Bronchial epithelial cell (primary cell): Measurements from ENCODE around the gene KLHL40. TPM values are rescaled to one million over a fixed set of nuclear protein-coding genes. Genes with fewer than 3 reads are reported as not detected.

Source experiments
- DNase-seq: peaks from one replicate; pipeline ENCODE4 v3.0.0-alpha.2; 2010; ENCODE audit warnings: low read depth
- FAIRE-seq: peaks from 2 replicates; lab custom pipeline; 2011; peaks lifted over from hg19 to GRCh38; lab: Jason Lieb, UNC
- H3K27me3 ChIP-seq: 2 replicates; pipeline ENCODE4 v1.5.1; 2011; ENCODE audit warnings: low read length; ENCODE audit not compliant: control insufficient read depth, insufficient read depth
- H3K36me3 ChIP-seq: 2 replicates; pipeline ENCODE4 v1.5.1; 2011; ENCODE audit warnings: low read length; ENCODE audit not compliant: control insufficient read depth, insufficient read depth
- H3K4me3 ChIP-seq: 2 replicates; pipeline ENCODE4 v1.5.1; 2011; ENCODE audit warnings: mild to moderate bottlenecking, low read depth, low read length, control low read depth
- total RNA-seq: library from RNA; depleted of rRNA; stranded (reverse); fragments of >200 nt; gene quantifications from 2 replicates; pipeline ENCODE4 v1.2.1, GENCODE V29; 2014
- TF ChIP-seq, protein P1 (sequence below): IDR thresholded peaks from 2 replicates; pipeline ENCODE4 v1.5.1; 2011; ENCODE audit warnings: mild to moderate bottlenecking, moderate library complexity, low read length, control low read depth, inconsistent platforms; ENCODE audit not compliant: insufficient read depth, severe bottlenecking

The KLHL40 gene
- total RNA-seq, 1 donor from 2014 or later: not detected

DNA sequence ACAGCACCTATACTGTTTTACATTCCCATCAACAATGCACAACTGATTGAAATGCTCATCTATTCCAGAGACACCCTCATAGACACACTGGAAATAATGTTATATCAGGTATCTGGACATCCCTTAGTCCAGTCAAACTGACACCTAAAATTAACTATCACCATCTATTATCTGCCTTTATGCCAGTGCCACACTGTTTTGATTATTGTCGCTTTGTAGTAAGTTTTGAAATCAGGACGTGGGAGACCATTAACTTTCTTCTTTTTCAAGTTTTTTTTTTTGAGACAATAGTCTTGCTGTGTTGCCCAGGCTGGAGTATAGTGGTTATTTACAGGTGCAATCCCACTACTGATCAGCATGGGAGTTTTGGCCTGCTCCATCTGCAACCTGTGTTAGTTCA lies 9.4 kb upstream of the KLHL40 start:
- Histone ChIP-seq H3K36me3 (no peaks in the 10 kb centered on the region), H3K27me3 (no peaks in the 10 kb centered on the region), H3K4me3 (no peak overlapping the region)
- DNase-seq (no peak), FAIRE-seq (no peak)
- TF ChIP-seq, protein P1, sequence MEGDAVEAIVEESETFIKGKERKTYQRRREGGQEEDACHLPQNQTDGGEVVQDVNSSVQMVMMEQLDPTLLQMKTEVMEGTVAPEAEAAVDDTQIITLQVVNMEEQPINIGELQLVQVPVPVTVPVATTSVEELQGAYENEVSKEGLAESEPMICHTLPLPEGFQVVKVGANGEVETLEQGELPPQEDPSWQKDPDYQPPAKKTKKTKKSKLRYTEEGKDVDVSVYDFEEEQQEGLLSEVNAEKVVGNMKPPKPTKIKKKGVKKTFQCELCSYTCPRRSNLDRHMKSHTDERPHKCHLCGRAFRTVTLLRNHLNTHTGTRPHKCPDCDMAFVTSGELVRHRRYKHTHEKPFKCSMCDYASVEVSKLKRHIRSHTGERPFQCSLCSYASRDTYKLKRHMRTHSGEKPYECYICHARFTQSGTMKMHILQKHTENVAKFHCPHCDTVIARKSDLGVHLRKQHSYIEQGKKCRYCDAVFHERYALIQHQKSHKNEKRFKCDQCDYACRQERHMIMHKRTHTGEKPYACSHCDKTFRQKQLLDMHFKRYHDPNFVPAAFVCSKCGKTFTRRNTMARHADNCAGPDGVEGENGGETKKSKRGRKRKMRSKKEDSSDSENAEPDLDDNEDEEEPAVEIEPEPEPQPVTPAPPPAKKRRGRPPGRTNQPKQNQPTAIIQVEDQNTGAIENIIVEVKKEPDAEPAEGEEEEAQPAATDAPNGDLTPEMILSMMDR: no peak

- FAIRE-seq: no peak
Observed at GRCh38 chr3:42678447-42678846, 6.9 kb upstream of the KLHL40 start.

GRCh38 chr3:42680271-42680670 lies 5.1 kb upstream of the KLHL40 start:
- no peak overlapping the region for H3K4me3 ChIP-seq
- peak; percentile 15 for DNase-seq
- FAIRE-seq: no peak
- peaks cover 4% of the 10 kb centered on the region for H3K27me3 ChIP-seq
- no peaks in the 10 kb centered on the region for H3K36me3 ChIP-seq
- TF ChIP-seq, protein P1: no peak

More at GRCh38 chr3:42678447-42678846, 6.9 kb upstream of the KLHL40 start:
- TF ChIP-seq, protein P1: no peak
- no peaks in the 10 kb centered on the region for H3K36me3 ChIP-seq
- DNase-seq: no peak
- no peaks in the 10 kb centered on the region for H3K27me3 ChIP-seq
- no peak overlapping the region for H3K4me3 ChIP-seq

DNA sequence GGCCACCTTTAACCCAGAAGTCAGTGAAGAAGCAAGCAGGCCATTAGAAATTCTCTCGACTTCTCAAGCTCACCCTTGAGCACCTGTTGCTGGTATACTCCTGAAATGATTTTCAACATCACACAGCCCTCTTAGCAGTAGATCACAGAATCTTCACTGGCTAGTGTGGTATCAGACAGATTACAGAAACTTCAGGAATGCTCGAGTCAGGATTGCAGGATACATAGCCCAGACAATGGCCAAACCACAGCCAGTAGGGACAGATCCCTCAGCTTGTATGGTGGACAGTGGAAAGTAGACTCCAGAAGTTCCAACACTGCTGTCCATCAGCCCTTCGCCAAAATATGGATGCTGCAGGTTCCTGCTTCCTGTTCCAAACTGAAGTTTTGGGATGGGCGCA lies 4.5 kb upstream of the KLHL40 start:
- DNase-seq (no peak), FAIRE-seq (no peak)
- Histone ChIP-seq H3K4me3 (no peak overlapping the region), H3K36me3 (no peaks in the 10 kb centered on the region), H3K27me3 (peaks cover 8% of the 10 kb centered on the region)
- TF ChIP-seq, protein P1: no peak

GRCh38 chr3:42681361-42682038 lies 3.8 kb upstream of the KLHL40 start:
- Histone ChIP-seq H3K4me3 (no peak overlapping the region), H3K27me3 (peaks cover 15% of the 10 kb centered on the region), H3K36me3 (no peaks in the 10 kb centered on the region)
- FAIRE-seq (no peak), DNase-seq (no peak)
- TF ChIP-seq, protein P1: no peak
